Measurements from ENCODE around the gene KCNJ1. TPM values are rescaled to one million over a fixed set of nuclear protein-coding genes. Genes with fewer than 3 reads are reported as not detected.

KCNJ1 gene
- total RNA-seq, 1 donor from 2014 or later: not detected

GRCh38 chr11:128825050-128825784, 41.9 kb downstream of the KCNJ1 start:
- DNase-seq (ENCODE audit: extremely low read depth, low read depth, low spot score): no peak

GRCh38 chr11:128824191-128825049, 42.7 kb downstream of the KCNJ1 start:
- DNase-seq (ENCODE audit: extremely low read depth, low read depth, low spot score): no peak

GRCh38 chr11:128823753-128824152, 43.3 kb downstream of the KCNJ1 start:
- no peak for DNase-seq (ENCODE audit: extremely low read depth, low read depth, low spot score)

GRCh38 chr11:128822130-128822529, 45.0 kb downstream of the KCNJ1 start:
- DNase-seq (ENCODE audit: extremely low read depth, low read depth, low spot score): no peak

- DNase-seq (ENCODE audit: extremely low read depth, low read depth, low spot score): no peak
These were observed 45.5 kb downstream of the KCNJ1 start for GRCh38 chr11:128821556-128821955.

GRCh38 chr11:128819198-128819597, 47.9 kb downstream of the KCNJ1 start:
- DNase-seq (ENCODE audit: extremely low read depth, low read depth, low spot score): no peak

- no peak for DNase-seq (ENCODE audit: extremely low read depth, low read depth, low spot score)
These were observed 52.0 kb downstream of the KCNJ1 start for GRCh38 chr11:128814856-128815705.

GRCh38 chr11:128813729-128814128, 53.4 kb downstream of the KCNJ1 start:
- DNase-seq (ENCODE audit: extremely low read depth, low read depth, low spot score): no peak

- DNase-seq (ENCODE audit: extremely low read depth, low read depth, low spot score): no peak
These were observed 56.1 kb downstream of the KCNJ1 start for GRCh38 chr11:128810784-128811514.

GRCh38 chr11:128809128-128809527, 58.0 kb downstream of the KCNJ1 start:
- DNase-seq (ENCODE audit: extremely low read depth, low read depth, low spot score): no peak

DNA sequence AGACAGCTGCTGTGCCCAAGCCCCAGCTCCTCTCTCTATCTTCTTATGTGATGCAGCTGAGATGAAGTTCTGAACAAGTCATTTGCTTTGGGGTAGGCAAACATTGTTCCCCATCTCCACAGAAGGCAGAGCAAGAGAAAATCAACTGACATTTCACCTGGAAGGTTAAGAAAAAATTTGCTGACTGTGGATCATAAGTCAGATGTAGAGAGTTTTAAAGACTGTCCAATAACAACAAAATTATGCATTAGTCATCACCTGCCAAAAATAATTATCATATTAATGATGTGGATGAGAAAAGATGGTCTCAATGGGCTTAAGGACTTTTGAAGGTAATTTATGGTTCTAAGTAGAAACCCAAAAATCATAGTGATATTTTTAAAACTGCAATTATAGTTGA, 59.2 kb downstream of the KCNJ1 start:
- DNase-seq (ENCODE audit: extremely low read depth, low read depth, low spot score): no peak

- no peak for DNase-seq (ENCODE audit: extremely low read depth, low read depth, low spot score)
These were observed 60.4 kb downstream of the KCNJ1 start for GRCh38 chr11:128806506-128807261.

DNA sequence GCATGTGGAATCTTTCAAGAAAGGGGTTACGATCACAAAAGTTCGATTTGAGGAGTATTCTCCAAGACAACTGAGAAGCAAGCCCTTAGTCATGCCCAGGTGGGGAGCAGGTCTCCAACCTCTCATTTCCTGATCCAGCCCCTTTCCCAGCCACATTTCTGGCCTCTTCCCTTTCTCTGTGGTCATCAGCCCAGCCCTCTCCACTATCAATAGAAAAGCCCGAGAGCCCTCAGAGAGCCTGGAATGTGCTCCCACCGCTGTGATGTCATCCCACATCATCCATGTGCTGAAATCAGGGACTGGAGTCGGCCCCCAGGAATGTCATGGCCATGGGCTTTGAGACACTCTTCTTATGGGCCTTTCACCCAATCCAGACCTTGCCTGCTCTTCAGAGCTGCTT, 62.6 kb downstream of the KCNJ1 start:
- DNase-seq (ENCODE audit: extremely low read depth, low read depth, low spot score): no peak

GRCh38 chr11:128803449-128804245, 63.4 kb downstream of the KCNJ1 start:
- no peak for DNase-seq (ENCODE audit: extremely low read depth, low read depth, low spot score)

DNA sequence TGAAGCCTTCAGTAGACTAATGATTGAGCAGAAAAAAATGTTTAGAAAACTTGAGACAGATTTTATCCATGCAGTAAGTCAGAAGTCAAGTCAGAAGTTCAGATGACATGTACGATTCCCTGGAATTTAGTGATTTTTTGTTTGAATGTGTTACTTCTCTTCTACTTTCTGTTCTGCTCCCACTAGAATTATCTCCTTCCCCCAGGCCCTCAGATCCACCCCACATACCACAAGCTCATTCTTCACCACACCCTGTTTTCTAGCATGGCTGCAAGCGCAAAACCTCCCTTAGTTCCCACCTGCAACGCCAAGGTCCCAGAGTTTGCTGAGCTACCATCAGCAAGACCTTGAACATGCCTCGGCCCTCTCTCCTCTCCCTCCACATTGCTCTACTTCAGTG, 64.1 kb downstream of the KCNJ1 start:
- no peak for DNase-seq (ENCODE audit: extremely low read depth, low read depth, low spot score)

DNA sequence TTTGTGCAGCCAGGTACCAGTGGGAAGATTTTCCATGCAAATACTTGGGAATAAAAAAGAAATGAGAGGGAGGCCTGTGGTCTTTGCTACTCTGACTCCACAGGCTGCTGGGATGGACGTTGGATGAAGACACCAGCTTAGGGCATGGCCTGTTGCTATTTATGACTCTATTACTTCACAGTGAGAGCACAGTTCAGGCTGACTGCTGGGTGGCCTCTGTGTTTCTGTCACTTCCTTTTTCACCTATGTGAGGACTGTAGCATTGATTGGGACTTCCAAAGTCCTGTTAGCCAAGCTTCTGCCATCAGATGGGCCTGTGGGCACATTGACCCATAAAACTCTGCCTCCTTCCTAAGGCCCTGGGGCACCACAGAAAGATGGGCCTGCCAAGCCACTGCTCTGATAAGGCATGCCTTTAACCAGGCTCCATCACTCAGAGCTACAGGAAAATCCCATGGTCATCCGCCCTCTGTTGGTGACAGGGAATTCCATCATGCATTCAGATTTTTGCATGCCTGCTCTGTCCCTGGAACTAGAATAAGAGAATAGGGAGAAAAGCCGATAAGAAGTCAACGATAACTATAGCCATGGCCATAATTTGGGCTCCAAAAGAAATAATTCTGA, 64.6 kb downstream of the KCNJ1 start:
- DNase-seq (ENCODE audit: extremely low read depth, low read depth, low spot score): no peak

DNA sequence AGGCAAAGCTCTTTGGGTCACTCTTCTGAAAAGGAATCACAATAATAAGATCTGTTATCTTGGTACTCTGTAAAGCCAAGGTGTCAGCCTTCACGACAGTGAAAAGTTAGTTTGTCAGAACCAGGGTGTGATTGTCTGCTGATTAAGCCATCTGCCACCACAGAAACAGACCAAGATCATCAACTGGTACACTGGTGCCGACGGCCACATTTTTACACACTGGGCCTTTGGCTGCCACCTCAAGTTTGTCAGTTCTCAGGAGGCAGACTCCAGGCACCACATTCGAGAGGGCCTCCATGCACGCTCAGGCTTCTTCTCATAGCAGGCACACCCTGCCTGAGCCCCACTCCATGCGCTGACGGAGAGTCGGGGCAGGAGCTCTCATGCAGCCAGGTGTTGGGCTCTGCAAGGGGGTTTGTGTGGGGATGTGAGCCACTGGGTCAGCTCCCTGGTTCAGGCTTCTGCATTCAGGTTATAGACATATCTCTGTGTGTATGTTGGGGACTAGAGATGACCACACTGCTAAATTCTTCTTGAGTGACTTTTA, 66.2 kb downstream of the KCNJ1 start:
- DNase-seq (ENCODE audit: extremely low read depth, low read depth, low spot score): no peak

DNA sequence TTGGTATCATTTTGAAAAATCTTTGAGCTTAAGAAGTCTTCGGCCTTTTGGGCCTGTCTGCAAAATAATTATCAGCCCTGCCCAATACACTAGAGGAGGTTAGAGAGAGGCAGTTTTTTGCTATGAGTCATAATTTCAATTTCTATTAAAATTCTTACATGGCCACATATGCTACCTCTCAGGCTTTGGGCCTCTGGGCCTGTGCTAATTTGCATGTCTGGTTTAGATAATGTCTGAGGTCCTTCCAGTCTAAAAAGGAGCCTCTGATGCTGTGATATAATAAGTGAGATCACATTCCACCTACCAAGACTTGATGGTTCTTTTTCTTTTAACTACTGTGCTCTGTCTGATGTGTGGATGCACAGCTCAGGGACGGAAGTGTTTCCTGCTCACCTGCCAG, 70.8 kb downstream of the KCNJ1 start:
- DNase-seq (ENCODE audit: extremely low read depth, low read depth, low spot score): no peak

Measured in glomerular endothelial cell (primary cell).